Mesothelial cell of epicardium (in vitro differentiated cells): Measurements from ENCODE around the gene DQX1. TPM values are rescaled to one million over a fixed set of nuclear protein-coding genes. Genes with fewer than 3 reads are reported as not detected.

Experiments
- DNase-seq, 2 experiments: peaks; one replicate each; pipeline ENCODE4 v3.0.0; 2021; ENCODE audit warnings: low spot score in 2 of 2; ENCODE audit not compliant: unreplicated experiment in 2 of 2
- H3K27ac Mint-ChIP-seq: 2 replicates; pipeline ENCODE4 v1.8.0; 2021; ENCODE audit warnings: mixed read lengths
- H3K27me3 Mint-ChIP-seq: 2 replicates; pipeline ENCODE4 v1.8.0; 2021; ENCODE audit warnings: low read depth, mixed read lengths
- H3K36me3 Mint-ChIP-seq: 2 replicates; pipeline ENCODE4 v1.8.0; 2021; ENCODE audit warnings: mixed read lengths
- H3K4me1 Mint-ChIP-seq: 2 replicates; pipeline ENCODE4 v1.8.0; 2021; ENCODE audit warnings: mixed read lengths
- H3K4me3 Mint-ChIP-seq: 2 replicates; pipeline ENCODE4 v1.8.0; 2021; ENCODE audit warnings: mild to moderate bottlenecking, moderate library complexity, mixed read lengths
- H3K9me3 Mint-ChIP-seq: 2 replicates; pipeline ENCODE4 v1.8.0; 2021; ENCODE audit warnings: mixed read lengths
- CTCF ChIP-seq: fragments of 200-600 bp; sonication (generic); IDR thresholded peaks from one replicate; pipeline ENCODE4 v1.5.0; 2021; ENCODE audit warnings: antibody characterized with exemption; ENCODE audit not compliant: unreplicated experiment
- total RNA-seq: library from RNA; stranded (reverse); gene quantifications from 3 replicates; pipeline ENCODE4 v1.2.1, GENCODE V29; 2021

DQX1 gene
- total RNA-seq, 1 donor from 2014 or later, result 0.42 TPM

GRCh38 chr2:74505448-74506246 is 20.4 kb downstream of the DQX1 start:
- no peak for TF ChIP-seq CTCF
- no peak for DNase-seq
- Mint-ChIP-seq H3K27me3 (peaks cover 64% of the 10 kb centered on the region), H3K9me3 (no peaks in the 10 kb centered on the region), H3K4me3 (peak overlapping the region; percentile 18), H3K27ac (no peak overlapping the region), H3K36me3 (peaks cover 16% of the 10 kb centered on the region), H3K4me1 (peaks cover 44% of the 10 kb centered on the region)

- H3K36me3 Mint-ChIP-seq, result peaks cover 16% of the 10 kb centered on the region
- H3K27me3 Mint-ChIP-seq, result peaks cover 64% of the 10 kb centered on the region
- H3K4me1 Mint-ChIP-seq, result peaks cover 49% of the 10 kb centered on the region
- H3K27ac Mint-ChIP-seq, result no peak overlapping the region
- DNase-seq, result no peak
- H3K4me3 Mint-ChIP-seq, result peak overlapping the region; percentile 68
- no peak for TF ChIP-seq CTCF
- H3K9me3 Mint-ChIP-seq, result no peaks in the 10 kb centered on the region
Measured at GRCh38 chr2:74504591-74504990, 21.4 kb downstream of the DQX1 start.

- peaks cover 16% of the 10 kb centered on the region for H3K36me3 Mint-ChIP-seq
- H3K9me3 Mint-ChIP-seq, result no peaks in the 10 kb centered on the region
- H3K27me3 Mint-ChIP-seq, result peaks cover 70% of the 10 kb centered on the region
- DNase-seq, result no peak
- no peak for TF ChIP-seq CTCF
- H3K27ac Mint-ChIP-seq, result no peak overlapping the region
- H3K4me3 Mint-ChIP-seq, result peak overlapping the region; percentile 68
- peaks cover 54% of the 10 kb centered on the region for H3K4me1 Mint-ChIP-seq
Measured at GRCh38 chr2:74503506-74504475, 22.2 kb downstream of the DQX1 start.

GRCh38 chr2:74502720-74503505 is 23.1 kb downstream of the DQX1 start:
- no peaks in the 10 kb centered on the region for H3K9me3 Mint-ChIP-seq
- DNase-seq, result peak in 1 of 2 experiments; percentile 61
- peaks cover 16% of the 10 kb centered on the region for H3K36me3 Mint-ChIP-seq
- H3K27me3 Mint-ChIP-seq, result peaks cover 74% of the 10 kb centered on the region
- peaks cover 55% of the 10 kb centered on the region for H3K4me1 Mint-ChIP-seq
- peak overlapping the region; percentile 68 for H3K4me3 Mint-ChIP-seq
- no peak for TF ChIP-seq CTCF
- H3K27ac Mint-ChIP-seq, result no peak overlapping the region

- Mint-ChIP-seq H3K27me3 (peaks cover 81% of the 10 kb centered on the region), H3K36me3 (peaks cover 16% of the 10 kb centered on the region), H3K4me1 (peaks cover 59% of the 10 kb centered on the region), H3K9me3 (no peaks in the 10 kb centered on the region), H3K27ac (no peak overlapping the region), H3K4me3 (peak overlapping the region; percentile 68)
- TF ChIP-seq CTCF, result no peak
- no peak for DNase-seq
Measured at GRCh38 chr2:74502147-74502719, 23.8 kb downstream of the DQX1 start.
